Activated CD8-positive, alpha-beta T cell treated with anti-CD3 and anti-CD28 coated beads for 36 hours (primary cell): ENCODE results near the gene SKAP1. TPM values are rescaled to one million over a fixed set of nuclear protein-coding genes. Genes with fewer than 3 reads are reported as not detected.

ENCODE experiments used
- ATAC-seq: fragments of 200-7000 bp; cut with Tn5 transposase; one replicate; pipeline ENCODE4 v1.10.0; 2021; ENCODE audit warnings: mild to moderate bottlenecking, moderate library complexity
- CTCF ChIA-PET: fragments of 350-600 bp; sonication (Branson Sonifier 250); formaldehyde crosslinking; loops from one replicate; lab custom pipeline; 2021; ENCODE audit warnings: antibody characterized with exemption; lab: Charles Lee
- POLR2A ChIA-PET: fragments of 350-600 bp; sonication (Branson Sonifier 250); formaldehyde crosslinking; loops from one replicate; lab custom pipeline; 2021; ENCODE audit warnings: antibody characterized with exemption; lab: Charles Lee
- DNase-seq: peaks from one replicate; pipeline ENCODE4 v3.0.0-alpha.2; 2020
- H3K27ac Mint-ChIP-seq: one replicate; pipeline ENCODE4 v1.8.0; 2021; ENCODE audit warnings: mild to moderate bottlenecking, mixed read lengths
- H3K27me3 Mint-ChIP-seq: one replicate; pipeline ENCODE4 v1.8.0; 2021; ENCODE audit warnings: mixed read lengths
- H3K36me3 Mint-ChIP-seq: one replicate; pipeline ENCODE4 v1.8.0; 2021; ENCODE audit warnings: low read depth, mixed read lengths
- H3K4me1 Mint-ChIP-seq: one replicate; pipeline ENCODE4 v1.8.0; 2021; ENCODE audit warnings: low read depth, mixed read lengths
- H3K4me3 Mint-ChIP-seq: one replicate; pipeline ENCODE4 v1.8.0; 2021; ENCODE audit warnings: mild to moderate bottlenecking, moderate library complexity, mixed read lengths
- H3K9me3 Mint-ChIP-seq: one replicate; pipeline ENCODE4 v1.8.0; 2021; ENCODE audit warnings: mixed read lengths
- intact Hi-C: fragments of 100-400 bp; cut with micrococcal nuclease; formaldehyde crosslinking; loops from one replicate; pipeline ENCODE4 v1.10.0; 2022
- total RNA-seq, 2 experiments: library from RNA; stranded (reverse); gene quantifications; one replicate each; pipeline ENCODE4 v1.2.3, GENCODE V29; 2021
- TF ChIP-seq, protein P1 (sequence below): fragments of 200-600 bp; IDR thresholded peaks from one replicate; pipeline ENCODE4 v1.8.0; 2022; ENCODE audit warnings: antibody characterized with exemption, mild to moderate bottlenecking

SKAP1 gene
- total RNA-seq, 2 experiments from 2014 or later: 73.9 to 81.3 TPM

DNA sequence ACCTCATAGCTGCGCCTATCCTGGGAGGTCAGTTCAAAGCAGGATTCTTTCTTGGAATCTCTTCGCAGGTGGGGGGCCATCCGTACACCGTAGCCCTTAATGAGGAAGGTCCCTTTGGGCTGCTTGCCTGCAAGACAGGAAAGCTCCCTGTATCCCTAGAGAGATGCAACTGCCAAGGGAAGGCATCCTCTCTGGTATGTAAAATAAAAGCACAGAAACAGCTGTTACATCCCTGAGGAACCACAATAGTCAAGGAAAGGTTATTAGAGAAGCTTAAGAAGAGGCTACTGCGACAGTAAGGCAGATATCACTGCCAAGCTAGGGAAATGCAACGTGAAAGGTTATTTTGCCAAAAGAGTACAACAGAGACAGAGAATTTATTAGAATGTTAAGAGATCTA, 245.3 kb downstream of the SKAP1 start:
- DNase-seq: no peak
- H3K4me1 Mint-ChIP-seq: peaks cover 10% of the 10 kb centered on the region
- peaks cover 19% of the 10 kb centered on the region for H3K36me3 Mint-ChIP-seq
- H3K4me3 Mint-ChIP-seq: no peak overlapping the region
- CTCF ChIA-PET: interaction anchor here (0.9 to 1.9 kb wide), 2 partner anchors 9 to 10 kb away, joined by 3 to 4 read pairs; no protein-coding TSS in a partner anchor
- no peaks in the 10 kb centered on the region for H3K9me3 Mint-ChIP-seq
- H3K27ac Mint-ChIP-seq: no peak overlapping the region
- TF ChIP-seq, protein P1, sequence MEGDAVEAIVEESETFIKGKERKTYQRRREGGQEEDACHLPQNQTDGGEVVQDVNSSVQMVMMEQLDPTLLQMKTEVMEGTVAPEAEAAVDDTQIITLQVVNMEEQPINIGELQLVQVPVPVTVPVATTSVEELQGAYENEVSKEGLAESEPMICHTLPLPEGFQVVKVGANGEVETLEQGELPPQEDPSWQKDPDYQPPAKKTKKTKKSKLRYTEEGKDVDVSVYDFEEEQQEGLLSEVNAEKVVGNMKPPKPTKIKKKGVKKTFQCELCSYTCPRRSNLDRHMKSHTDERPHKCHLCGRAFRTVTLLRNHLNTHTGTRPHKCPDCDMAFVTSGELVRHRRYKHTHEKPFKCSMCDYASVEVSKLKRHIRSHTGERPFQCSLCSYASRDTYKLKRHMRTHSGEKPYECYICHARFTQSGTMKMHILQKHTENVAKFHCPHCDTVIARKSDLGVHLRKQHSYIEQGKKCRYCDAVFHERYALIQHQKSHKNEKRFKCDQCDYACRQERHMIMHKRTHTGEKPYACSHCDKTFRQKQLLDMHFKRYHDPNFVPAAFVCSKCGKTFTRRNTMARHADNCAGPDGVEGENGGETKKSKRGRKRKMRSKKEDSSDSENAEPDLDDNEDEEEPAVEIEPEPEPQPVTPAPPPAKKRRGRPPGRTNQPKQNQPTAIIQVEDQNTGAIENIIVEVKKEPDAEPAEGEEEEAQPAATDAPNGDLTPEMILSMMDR: no peak
- POLR2A ChIA-PET: no interaction called here
- intact Hi-C loops: no loop called here
- H3K27me3 Mint-ChIP-seq: no peaks in the 10 kb centered on the region
- no peak for ATAC-seq

DNA sequence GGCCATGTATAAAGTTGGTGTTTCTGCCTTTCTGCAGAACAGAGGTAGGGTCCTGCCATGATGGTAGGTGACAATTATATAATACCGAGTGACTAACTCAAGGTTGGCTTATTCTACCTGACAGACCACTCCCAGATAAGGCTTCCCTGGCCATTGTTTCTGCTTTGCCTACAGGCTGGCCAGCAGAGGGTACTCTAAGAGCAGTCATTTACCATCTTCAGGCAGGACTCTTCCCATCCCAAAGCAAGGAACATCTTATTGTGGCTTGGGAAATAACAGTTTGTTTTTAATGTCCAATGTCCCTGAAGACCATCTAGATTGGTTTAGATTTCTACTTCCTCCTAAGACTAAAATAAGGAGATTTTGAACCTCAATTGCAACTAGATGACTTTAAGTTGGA, 248.4 kb downstream of the SKAP1 start:
- TF ChIP-seq, protein P1: no peak
- intact Hi-C loops: no loop called here
- peaks cover 32% of the 10 kb centered on the region for H3K36me3 Mint-ChIP-seq
- no peaks in the 10 kb centered on the region for H3K9me3 Mint-ChIP-seq
- ChIA-PET POLR2A (no interaction called here), CTCF (interaction anchor here (1.2 kb wide), 1 partner anchor 8 kb away, joined by 5 read pairs; no protein-coding TSS in a partner anchor)
- peaks cover 20% of the 10 kb centered on the region for H3K4me1 Mint-ChIP-seq
- DNase-seq (no peak), ATAC-seq (no peak)
- H3K27me3 Mint-ChIP-seq: no peaks in the 10 kb centered on the region
- H3K27ac Mint-ChIP-seq: no peak overlapping the region
- H3K4me3 Mint-ChIP-seq: no peak overlapping the region

DNA sequence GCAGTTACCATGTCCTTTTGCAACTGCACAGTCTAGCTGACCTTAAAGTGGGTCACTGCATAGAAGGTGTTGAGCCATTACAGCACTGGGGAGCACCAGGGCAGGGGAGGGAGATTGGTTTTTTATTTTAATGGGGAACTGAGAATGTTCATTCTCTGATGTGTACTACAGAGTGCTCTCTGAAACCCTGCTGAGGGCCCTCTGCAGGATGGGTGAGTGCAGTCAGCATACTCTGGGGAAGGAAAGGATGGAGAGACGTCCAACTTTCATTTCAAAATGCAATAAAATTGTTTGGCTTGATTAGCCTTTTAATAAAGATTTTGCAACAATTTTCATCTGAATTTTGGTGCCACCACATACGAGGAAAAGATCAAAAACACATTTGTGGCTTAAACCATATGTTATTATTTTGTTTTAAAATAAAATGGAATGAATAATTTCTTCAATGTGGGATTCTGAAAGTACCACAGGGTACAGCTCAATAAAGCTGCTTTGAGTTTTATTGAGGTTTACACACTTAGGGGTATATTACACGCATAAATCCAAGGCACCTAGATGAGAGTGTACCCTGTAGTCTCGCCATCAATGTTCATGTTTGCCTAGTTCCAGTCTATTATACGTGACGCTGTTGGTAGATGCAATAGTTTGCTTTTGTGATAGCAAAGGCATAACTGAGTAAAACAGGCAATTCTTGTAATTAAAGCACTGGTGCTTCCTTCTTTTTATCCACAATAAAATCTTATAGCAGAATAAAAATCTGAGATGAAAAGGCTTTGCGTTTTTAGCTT, 249.0 kb downstream of the SKAP1 start:
- no peak overlapping the region for H3K27ac Mint-ChIP-seq
- intact Hi-C loops: no loop called here
- peaks cover 31% of the 10 kb centered on the region for H3K36me3 Mint-ChIP-seq
- DNase-seq (no peak), ATAC-seq (no peak)
- no peaks in the 10 kb centered on the region for H3K27me3 Mint-ChIP-seq
- ChIA-PET POLR2A (no interaction called here), CTCF (no interaction called here)
- no peak overlapping the region for H3K4me3 Mint-ChIP-seq
- no peaks in the 10 kb centered on the region for H3K9me3 Mint-ChIP-seq
- TF ChIP-seq, protein P1: no peak
- H3K4me1 Mint-ChIP-seq: peaks cover 20% of the 10 kb centered on the region

DNA sequence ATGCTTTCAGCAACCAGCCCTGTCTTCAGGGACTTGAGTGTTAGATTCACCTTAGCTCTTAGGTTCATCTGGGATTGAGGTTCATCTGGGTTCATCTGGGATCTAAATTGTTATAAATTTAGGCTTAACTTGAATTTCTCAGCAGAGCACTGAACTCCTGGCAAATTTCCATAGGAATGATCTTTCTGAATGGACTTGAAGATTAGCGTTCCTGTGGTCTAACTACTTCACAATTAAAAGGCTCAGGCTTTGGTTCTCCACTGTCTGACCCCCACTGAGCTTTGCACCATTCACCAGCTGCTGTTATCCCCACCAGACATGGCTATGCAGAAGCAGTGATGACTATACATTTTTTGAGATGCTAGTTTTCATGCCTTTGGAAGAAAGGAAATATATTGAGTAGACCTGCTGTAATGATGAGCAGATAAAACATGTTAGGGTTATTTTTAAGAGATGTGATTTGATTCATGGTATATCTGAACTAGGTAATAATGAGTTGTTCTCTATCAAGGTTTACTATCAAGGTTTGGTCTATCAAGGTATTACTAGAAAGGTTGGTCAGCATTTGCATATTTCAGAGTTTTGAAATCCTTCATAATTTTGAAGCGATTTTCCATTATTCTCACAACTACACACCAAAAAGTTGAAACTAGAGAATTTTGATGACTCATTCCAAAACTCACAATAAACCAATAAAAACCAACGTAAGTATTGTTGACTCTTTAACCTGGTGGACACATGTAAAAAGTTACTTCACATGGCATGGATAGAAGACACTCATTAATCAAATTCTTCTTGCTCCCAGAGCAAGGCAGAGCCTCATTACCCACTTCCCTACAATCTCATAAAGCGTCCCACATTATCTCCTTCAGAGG, 250.7 kb downstream of the SKAP1 start:
- Mint-ChIP-seq H3K4me1 (peaks cover 30% of the 10 kb centered on the region), H3K27ac (no peak overlapping the region), H3K4me3 (no peak overlapping the region), H3K9me3 (no peaks in the 10 kb centered on the region), H3K27me3 (no peaks in the 10 kb centered on the region), H3K36me3 (peaks cover 34% of the 10 kb centered on the region)
- ChIA-PET CTCF (no interaction called here), POLR2A (no interaction called here)
- no peak for ATAC-seq
- DNase-seq: no peak
- TF ChIP-seq, protein P1: no peak
- intact Hi-C loops: no loop called here
